ENCODE results near the gene MRPS22. TPM values are rescaled to one million over a fixed set of nuclear protein-coding genes. Genes with fewer than 3 reads are reported as not detected.

MRPS22 gene
- total and polyA plus RNA-seq, 2 donors from 2014 or later = 36.7 to 58.7 TPM

DNA sequence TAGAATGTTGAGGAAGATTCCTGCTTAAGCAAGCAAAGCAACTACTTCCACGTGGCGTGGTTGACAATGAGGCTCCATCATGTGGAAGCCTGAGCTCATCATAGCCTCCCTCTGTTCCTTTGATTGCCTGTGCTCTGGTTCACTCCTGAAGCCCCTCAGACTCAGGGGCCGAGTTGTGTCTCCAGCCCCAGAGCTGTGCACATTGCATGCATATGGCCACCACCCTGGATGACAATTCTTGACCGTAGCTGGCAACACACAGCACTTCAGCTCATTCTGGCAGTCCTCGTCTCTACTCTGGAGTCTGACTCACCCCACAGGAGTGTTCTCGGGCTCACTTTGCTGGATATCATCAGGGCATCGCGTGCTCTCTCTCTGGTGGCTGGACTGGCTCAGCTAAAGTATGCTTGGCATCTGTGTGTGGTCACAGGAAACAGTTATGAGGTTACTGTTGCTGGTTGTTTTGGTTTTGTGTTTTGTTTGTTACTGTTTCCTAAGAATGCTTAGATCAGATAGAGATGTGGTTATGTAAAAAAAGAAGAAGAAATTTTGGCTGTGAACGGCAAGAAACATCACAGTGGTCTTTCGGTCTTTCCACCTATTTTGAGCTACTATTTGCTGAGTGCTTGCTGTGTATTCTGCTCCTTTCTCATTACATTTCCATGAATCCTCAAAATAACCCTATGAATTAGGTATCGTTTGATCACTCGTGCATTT is 41.6 kb upstream of the MRPS22 start:
- intact Hi-C loops (cut with DNase I) = no loop called here
- Histone ChIP-seq H3K9me3 (ENCODE audit: control insufficient read depth in 2 of 3, insufficient read depth in 1 of 3, low read length in 3 of 3) (no peaks in the 10 kb centered on the region), H3K9ac (ENCODE audit: low read length in 3 of 3) (no peak overlapping the region), H3K4me3 (ENCODE audit: low read length in 3 of 3) (no peak overlapping the region), H3K4me1 (ENCODE audit: control insufficient read depth in 2 of 3, insufficient read depth in 2 of 3, low read depth in 1 of 3, low read length in 3 of 3) (no peaks in the 10 kb centered on the region), H3K27me3 (ENCODE audit: control insufficient read depth, insufficient read depth, low read length) (no peaks in the 10 kb centered on the region), H3K36me3 (ENCODE audit: control insufficient read depth in 2 of 3, insufficient read depth in 3 of 3, low read length in 3 of 3) (no peaks in the 10 kb centered on the region), H3K27ac (ENCODE audit: low read depth in 2 of 2, low read length in 2 of 2) (no peak overlapping the region)
- DNase-seq (no peak), FAIRE-seq (no peak)
- no peak for TF ChIP-seq CTCF (IDR thresholded peaks at IDR 0.05; ENCODE audit: borderline replicate concordance, extremely low read depth, insufficient read depth)

- Histone ChIP-seq H3K36me3 (ENCODE audit: control insufficient read depth in 2 of 3, insufficient read depth in 3 of 3, low read length in 3 of 3) (no peaks in the 10 kb centered on the region), H3K4me1 (ENCODE audit: control insufficient read depth in 2 of 3, insufficient read depth in 2 of 3, low read depth in 1 of 3, low read length in 3 of 3) (no peaks in the 10 kb centered on the region), H3K27ac (ENCODE audit: low read depth in 2 of 2, low read length in 2 of 2) (no peak overlapping the region), H3K9me3 (ENCODE audit: control insufficient read depth in 2 of 3, insufficient read depth in 1 of 3, low read length in 3 of 3) (no peaks in the 10 kb centered on the region), H3K4me3 (ENCODE audit: low read length in 3 of 3) (no peak overlapping the region), H3K27me3 (ENCODE audit: control insufficient read depth, insufficient read depth, low read length) (no peaks in the 10 kb centered on the region), H3K9ac (ENCODE audit: low read length in 3 of 3) (no peak overlapping the region)
- DNase-seq (no peak), FAIRE-seq (no peak)
- intact Hi-C loops (cut with DNase I) = no loop called here
- TF ChIP-seq CTCF (IDR thresholded peaks at IDR 0.05; ENCODE audit: borderline replicate concordance, extremely low read depth, insufficient read depth) = no peak
These were observed 41.1 kb upstream of the MRPS22 start for GRCh38 chr3:139302801-139303113.

DNA sequence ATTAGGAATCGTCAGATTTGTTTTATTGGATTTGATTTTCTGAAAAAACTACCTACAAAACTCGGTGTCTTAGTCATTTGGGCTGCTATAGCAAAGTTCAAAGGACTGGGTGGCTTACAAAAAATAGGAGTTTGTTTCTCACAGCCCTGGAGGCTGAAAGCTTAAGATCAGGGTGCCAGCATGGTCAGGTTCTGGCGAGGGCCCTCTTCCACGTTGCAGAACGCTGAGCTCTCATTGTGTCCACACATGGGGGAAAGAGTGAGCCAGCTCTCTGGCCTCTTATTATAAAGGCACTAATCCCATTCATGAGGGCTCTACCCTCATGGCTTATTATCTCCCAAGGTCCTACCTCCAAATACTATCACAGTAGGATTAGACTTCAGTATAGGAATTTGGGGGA is 40.6 kb upstream of the MRPS22 start:
- Histone ChIP-seq H3K9me3 (ENCODE audit: control insufficient read depth in 2 of 3, insufficient read depth in 1 of 3, low read length in 3 of 3) (no peaks in the 10 kb centered on the region), H3K9ac (ENCODE audit: low read length in 3 of 3) (no peak overlapping the region), H3K4me1 (ENCODE audit: control insufficient read depth in 2 of 3, insufficient read depth in 2 of 3, low read depth in 1 of 3, low read length in 3 of 3) (no peaks in the 10 kb centered on the region), H3K4me3 (ENCODE audit: low read length in 3 of 3) (no peak overlapping the region), H3K27me3 (ENCODE audit: control insufficient read depth, insufficient read depth, low read length) (no peaks in the 10 kb centered on the region), H3K36me3 (ENCODE audit: control insufficient read depth in 2 of 3, insufficient read depth in 3 of 3, low read length in 3 of 3) (no peaks in the 10 kb centered on the region), H3K27ac (ENCODE audit: low read depth in 2 of 2, low read length in 2 of 2) (no peak overlapping the region)
- no peak for FAIRE-seq
- no peak for TF ChIP-seq CTCF (IDR thresholded peaks at IDR 0.05; ENCODE audit: borderline replicate concordance, extremely low read depth, insufficient read depth)
- DNase-seq = no peak
- intact Hi-C loops (cut with DNase I) = no loop called here

GRCh38 chr3:139304383-139304782 is 39.4 kb upstream of the MRPS22 start:
- Histone ChIP-seq H3K36me3 (ENCODE audit: control insufficient read depth in 2 of 3, insufficient read depth in 3 of 3, low read length in 3 of 3) (no peaks in the 10 kb centered on the region), H3K27ac (ENCODE audit: low read depth in 2 of 2, low read length in 2 of 2) (no peak overlapping the region), H3K27me3 (ENCODE audit: control insufficient read depth, insufficient read depth, low read length) (no peaks in the 10 kb centered on the region), H3K4me1 (ENCODE audit: control insufficient read depth in 2 of 3, insufficient read depth in 2 of 3, low read depth in 1 of 3, low read length in 3 of 3) (no peaks in the 10 kb centered on the region), H3K9me3 (ENCODE audit: control insufficient read depth in 2 of 3, insufficient read depth in 1 of 3, low read length in 3 of 3) (no peaks in the 10 kb centered on the region), H3K4me3 (ENCODE audit: low read length in 3 of 3) (no peak overlapping the region), H3K9ac (ENCODE audit: low read length in 3 of 3) (no peak overlapping the region)
- intact Hi-C loops (cut with DNase I) = no loop called here
- FAIRE-seq (no peak), DNase-seq (no peak)
- no peak for TF ChIP-seq CTCF (IDR thresholded peaks at IDR 0.05; ENCODE audit: borderline replicate concordance, extremely low read depth, insufficient read depth)
